GM12878 (cell line): ENCODE measurements around the gene OSGEP. TPM values are rescaled to one million over a fixed set of nuclear protein-coding genes. Genes with fewer than 3 reads are reported as not detected.

ENCODE experiments used
- BACH1 ChIP-seq: fragments of 450-650 bp; IDR thresholded peaks from 2 replicates; pipeline ENCODE4 v1.6.1; 2017; ENCODE audit warnings: mild to moderate bottlenecking, borderline replicate concordance
- ETV6 ChIP-seq, 2 experiments: fragments of 450-650 bp in 1 of 2; IDR thresholded peaks in 1 of 2; conservative IDR thresholded peaks in 1 of 2; 2 replicates each; pipeline ENCODE4 v1.6.1; 2014; ENCODE audit warnings: antibody characterized with exemption in 1 of 2, borderline replicate concordance in 1 of 2, low read depth in 1 of 2, mild to moderate bottlenecking in 1 of 2, moderate library complexity in 1 of 2
- MTA2 ChIP-seq: fragments of 450-650 bp; IDR thresholded peaks from 2 replicates; pipeline ENCODE4 v1.6.1; 2016; ENCODE audit warnings: low read depth, mild to moderate bottlenecking, moderate library complexity
- NR2F1 ChIP-seq: fragments of 450-650 bp; conservative IDR thresholded peaks from 2 replicates; pipeline ENCODE4 v1.6.1; 2017; ENCODE audit warnings: mild to moderate bottlenecking
- PRDM15 ChIP-seq: fragments of 450-650 bp; formaldehyde crosslinking; IDR thresholded peaks from 2 replicates; pipeline ENCODE4 v1.4.0; 2020; ENCODE audit warnings: mild to moderate bottlenecking, moderate library complexity
- RAD21 ChIP-seq: IDR thresholded peaks from 2 replicates; pipeline ENCODE4 v1.6.1; 2011; ENCODE audit warnings: mild to moderate bottlenecking, low read depth, low read length, moderate library complexity; ENCODE audit not compliant: insufficient read depth
- RCOR1 ChIP-seq: conservative IDR thresholded peaks from 2 replicates; pipeline ENCODE4 v1.6.1; 2012; ENCODE audit warnings: low read depth, low read length, improper control_type of control experiment
- RELB ChIP-seq: fragments of 450-650 bp; IDR thresholded peaks from 2 replicates; pipeline ENCODE4 v1.6.1; 2017; ENCODE audit warnings: low read depth, mild to moderate bottlenecking, moderate library complexity
- REST ChIP-seq: IDR thresholded peaks from 2 replicates; pipeline ENCODE4 v1.6.1; 2012; ENCODE audit warnings: mild to moderate bottlenecking, low read depth, low read length
- SIN3A ChIP-seq: IDR thresholded peaks from 2 replicates; pipeline ENCODE4 v1.6.1; 2012; ENCODE audit warnings: low read depth, low read length, improper control_type of control experiment
- SRF ChIP-seq, 2 experiments: IDR thresholded peaks; 2 replicates each; pipeline ENCODE4 v1.6.1; 2011; ENCODE audit warnings: low read depth in 2 of 2, low read length in 2 of 2, mild to moderate bottlenecking in 1 of 2, moderate library complexity in 1 of 2
- ZBTB40 ChIP-seq: fragments of 450-650 bp; IDR thresholded peaks from 2 replicates; pipeline ENCODE4 v1.6.1; 2016; ENCODE audit warnings: mild to moderate bottlenecking, moderate library complexity, borderline replicate concordance
- ZNF274 ChIP-seq: IDR thresholded peaks from one replicate; pipeline ENCODE4 v1.8.0; 2011; ENCODE audit not compliant: insufficient read length, insufficient read depth
- polyA plus RNA-seq, 11 experiments: library from polyadenylated mRNA; depleted of rRNA in 4 of 11; unstranded in 6 of 11; stranded (reverse) in 5 of 11; fragments of >200 nt; fragmentation: Nextera tagmentation in 4 of 11; fragmentation: Illumina TruSeq in 1 of 11; extraction: Ambion mirVana in 4 of 11; extraction: Trizol in 1 of 11; gene quantifications; 1 replicate in 1 of 11; 2 replicates in 10 of 11; pipeline versions ENCODE4 v1.2.1 to v1.2.3, GENCODE V29; 2011 to 2016; ENCODE audit warnings: inconsistent platforms in 2 of 11, missing spikeins in 2 of 11, low read depth in 1 of 11
- total RNA-seq, 4 experiments: library from RNA; depleted of rRNA in 3 of 4; stranded (reverse); fragments of >200 nt in 3 of 4; fragmentation: Illumina TruSeq in 1 of 4; extraction: Trizol in 1 of 4; gene quantifications; 2 replicates each; pipeline versions ENCODE4 v1.2.1 to v1.2.3, GENCODE V29; 2013 to 2021

The OSGEP gene
- total and polyA plus RNA-seq, 10 of the 15 experiments (the other 5 are each of a cell fraction or from before 2014, with no cell fraction given) = 47.8 to 88.9 (median 52.8) TPM

- TF ChIP-seq ZBTB40 (peak; percentile 22; the same call in 1 of the 2 replicates), NR2F1 (0 out of 2 replicates have a peak, but pooled peaks have one; percentile 57), REST (no peak), ETV6 (conservative IDR thresholded peaks at IDR 0.05 in 1 of 2, IDR thresholded peaks at IDR 0.05 in 1 of 2; ENCODE audit: borderline replicate concordance in 1 of 2, low read depth in 1 of 2) (no peak), PRDM15 (CRISPR knock-in tag) (peak; percentile 72; the same call in 1 of the 2 replicates), RAD21 (no peak), RELB (peak; percentile 57; the same call in 1 of the 2 replicates), BACH1 (peak; percentile 54), SRF (IDR thresholded peaks at IDR 0.05; ENCODE audit: low read depth in 2 of 2, low read length in 2 of 2) (0 out of 4 replicates have a peak, but pooled peaks of 1 of the 2 experiments have one; percentile 12), RCOR1 (no peak), MTA2 (no peak), ZNF274 (no peak), SIN3A (peak; percentile 40; the same call in 1 of the 2 replicates)
Measured at GRCh38 chr14:20461225-20462141, 6.9 kb upstream of the OSGEP start, which contains the start of gene PIP4P1 (continued).
